HG02588 (cell line): ENCODE results near the gene EED.

ENCODE experiments used
- ATAC-seq: cut with Tn5 transposase; IDR thresholded peaks from one replicate; pipeline ENCODE4 v1.9.1; 2021; ENCODE audit warnings: mild to moderate bottlenecking, moderate library complexity; ENCODE audit not compliant: unreplicated experiment

Gene EED

DNA sequence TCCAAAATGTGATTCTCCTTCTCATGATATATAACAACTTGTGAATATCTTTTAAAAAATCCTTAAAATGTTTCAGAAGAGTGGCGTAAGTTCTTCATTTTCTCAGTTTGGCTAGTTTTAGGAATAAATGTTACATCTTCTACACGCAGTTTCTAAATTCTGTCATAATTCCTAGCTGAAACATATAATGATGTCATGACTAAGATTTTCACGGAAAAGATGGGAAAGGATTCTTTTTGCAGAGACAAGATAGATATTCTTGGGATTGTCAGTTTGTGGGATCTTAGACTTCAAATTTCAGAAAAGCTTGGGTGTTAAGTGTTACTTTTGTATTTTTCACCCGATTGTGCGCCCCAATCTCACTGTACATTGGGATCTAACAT is 1.7 kb downstream of the EED start:
- ATAC-seq = no peak

GRCh38 chr11:86247608-86248007 is 3.1 kb downstream of the EED start:
- ATAC-seq = no peak

- no peak for ATAC-seq
Observed at GRCh38 chr11:86248609-86249008, 4.1 kb downstream of the EED start.

DNA sequence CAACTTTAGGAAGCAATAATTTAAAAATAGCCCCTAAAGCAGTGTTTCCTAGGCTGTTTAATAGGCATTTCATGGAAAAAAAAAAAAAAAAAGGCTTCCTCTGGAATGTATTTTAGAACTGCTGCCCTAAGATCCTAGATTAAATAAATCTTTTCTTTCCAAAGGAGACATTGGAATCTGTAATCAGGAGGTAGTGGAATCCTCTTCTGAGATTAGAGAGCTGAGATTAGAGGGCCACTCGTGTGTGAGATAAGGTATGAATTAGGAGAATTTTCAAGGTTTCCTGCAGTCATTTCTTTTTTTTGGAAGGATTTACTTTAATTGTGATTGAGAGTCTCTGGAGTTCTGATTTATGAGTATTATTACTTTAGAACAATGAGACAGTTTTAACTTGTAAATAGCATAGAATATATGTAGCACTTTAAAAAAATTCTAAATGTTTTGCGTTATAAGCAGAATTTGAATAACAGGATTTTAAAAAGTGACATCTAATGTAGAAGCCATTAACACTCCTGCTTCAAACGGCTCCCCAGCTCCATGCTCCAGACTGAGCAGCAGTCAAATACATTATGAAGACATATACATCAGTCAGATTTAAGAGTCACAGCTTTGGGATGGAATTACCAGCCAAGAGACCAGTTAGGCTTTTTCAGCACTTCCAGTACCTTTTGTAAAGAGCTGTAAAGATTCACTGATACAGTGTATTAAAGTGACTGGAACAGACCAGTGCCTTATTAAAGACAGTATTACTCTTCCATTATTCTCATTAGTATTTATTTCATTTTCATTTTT is 5.0 kb downstream of the EED start:
- no peak for ATAC-seq

DNA sequence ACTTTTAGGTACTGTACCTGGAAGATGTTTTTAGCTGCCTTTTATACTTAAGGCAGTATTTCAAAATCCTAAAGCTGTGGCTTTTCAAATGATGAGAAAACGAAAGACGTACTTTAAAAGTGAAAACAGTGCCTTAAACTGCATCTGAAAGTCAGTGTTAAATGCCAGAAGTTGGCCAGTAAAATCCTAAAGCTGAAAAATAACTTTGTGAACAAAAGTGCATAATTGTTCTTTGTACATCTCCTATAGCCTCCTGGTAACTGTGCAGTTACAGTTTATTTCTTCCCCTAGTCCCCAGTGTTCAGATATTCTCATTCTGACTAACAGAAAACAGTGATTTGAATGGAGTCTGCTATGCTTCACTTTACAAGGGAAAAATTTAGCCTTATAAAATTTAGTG is 6.8 kb downstream of the EED start:
- ATAC-seq = no peak

DNA sequence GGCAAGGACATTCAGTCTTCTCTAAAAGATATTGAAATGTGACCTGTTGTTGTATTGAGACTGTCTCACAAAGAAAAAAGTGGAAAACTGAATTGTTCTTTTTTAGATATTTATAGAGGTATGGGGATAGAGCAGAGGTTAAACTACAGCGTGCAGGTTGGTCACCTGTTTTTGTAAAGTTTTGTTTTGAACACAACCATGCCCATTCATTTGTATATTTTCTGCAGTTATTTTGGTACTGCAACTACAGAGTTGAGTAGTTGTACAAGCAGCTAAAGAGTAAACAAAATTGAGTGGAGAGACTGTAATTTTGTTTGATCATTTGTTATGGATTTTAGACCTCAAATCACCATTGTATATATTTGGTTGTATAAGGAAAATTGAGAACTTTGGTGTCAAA is 11.3 kb downstream of the EED start:
- ATAC-seq = peak; percentile 88

DNA sequence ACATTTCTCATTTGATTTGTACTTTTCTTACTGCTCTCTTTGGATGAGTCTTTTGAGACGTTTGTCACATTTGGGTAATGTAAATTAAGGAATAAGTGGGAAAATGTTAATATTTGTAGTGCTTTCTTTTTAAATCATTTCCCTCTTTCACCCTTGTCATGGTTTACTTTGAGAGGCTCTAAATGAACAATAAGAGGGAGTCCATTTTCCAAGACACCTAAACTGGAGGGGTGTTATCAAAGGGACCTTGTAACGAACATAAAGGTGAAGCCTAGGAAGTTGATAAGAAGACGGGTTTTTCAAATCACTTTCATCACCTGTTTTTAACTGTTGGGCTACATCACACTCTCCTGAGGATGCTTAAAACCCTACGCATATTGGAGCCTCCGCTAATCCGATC is 12.1 kb downstream of the EED start:
- ATAC-seq = no peak

- no peak for ATAC-seq
Observed at GRCh38 chr11:86257446-86257845, 12.9 kb downstream of the EED start.

GRCh38 chr11:86259730-86260129 is 15.2 kb downstream of the EED start:
- no peak for ATAC-seq

DNA sequence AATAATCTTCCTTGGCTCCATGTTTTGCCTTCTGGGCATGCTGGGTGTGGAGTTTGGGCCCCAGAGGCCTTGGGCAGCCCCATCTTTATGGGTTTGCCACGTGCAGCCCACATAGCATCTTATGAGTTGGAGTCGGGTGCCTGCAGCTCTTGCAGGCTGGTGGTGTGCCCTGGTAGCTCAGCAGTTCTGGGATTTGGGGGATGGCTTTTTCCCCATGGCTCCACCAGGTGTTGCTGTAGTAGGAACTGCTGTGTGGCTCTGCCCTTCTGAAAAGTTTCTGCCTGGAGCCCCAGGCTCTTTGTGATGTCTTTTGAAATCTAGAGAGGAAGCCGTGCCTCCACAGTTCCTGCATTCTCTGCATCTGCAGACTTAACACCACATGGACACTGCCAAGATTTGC is 16.8 kb downstream of the EED start:
- no peak for ATAC-seq

DNA sequence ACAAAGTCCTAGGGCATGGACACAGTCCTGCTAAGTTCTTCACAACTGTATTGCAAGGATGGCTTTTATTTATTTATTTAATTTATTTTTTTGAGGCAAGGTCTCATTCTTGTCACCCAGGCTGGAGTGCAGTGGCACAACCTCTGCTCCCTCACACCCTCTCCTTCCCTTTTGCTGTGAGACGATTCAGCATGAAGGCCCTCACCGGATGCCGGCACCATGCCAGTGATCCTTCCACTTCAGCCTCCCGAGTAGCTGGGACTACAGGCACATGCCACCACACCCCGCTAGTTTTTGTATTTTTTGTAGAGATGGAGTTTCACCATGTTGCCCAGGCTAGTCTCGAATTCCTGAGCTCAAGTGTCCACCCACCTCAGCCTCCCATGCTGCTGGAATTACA is 17.8 kb downstream of the EED start:
- ATAC-seq = no peak

- no peak for ATAC-seq
Observed at GRCh38 chr11:86264649-86265048, 20.1 kb downstream of the EED start.

DNA sequence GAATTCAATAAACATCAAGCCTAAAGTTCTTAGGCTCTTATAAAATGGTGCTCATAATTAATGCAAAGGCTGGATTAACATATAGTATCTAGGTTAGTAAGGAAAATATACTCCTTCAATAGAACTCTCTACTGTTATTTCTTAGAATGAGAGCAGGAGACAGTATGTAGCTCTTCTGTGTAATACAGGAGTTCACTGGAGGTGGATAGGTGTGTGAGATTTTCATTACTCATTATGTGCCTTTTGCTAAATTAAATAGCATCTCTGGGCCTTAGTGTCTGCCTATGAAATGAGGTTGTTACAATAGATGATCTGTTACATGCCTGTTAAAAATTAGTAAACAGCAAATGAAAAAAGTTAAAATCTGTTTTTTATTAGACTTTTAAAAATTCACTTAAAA is 20.6 kb downstream of the EED start:
- ATAC-seq = no peak

GRCh38 chr11:86269645-86270044 is 25.1 kb downstream of the EED start:
- no peak for ATAC-seq

DNA sequence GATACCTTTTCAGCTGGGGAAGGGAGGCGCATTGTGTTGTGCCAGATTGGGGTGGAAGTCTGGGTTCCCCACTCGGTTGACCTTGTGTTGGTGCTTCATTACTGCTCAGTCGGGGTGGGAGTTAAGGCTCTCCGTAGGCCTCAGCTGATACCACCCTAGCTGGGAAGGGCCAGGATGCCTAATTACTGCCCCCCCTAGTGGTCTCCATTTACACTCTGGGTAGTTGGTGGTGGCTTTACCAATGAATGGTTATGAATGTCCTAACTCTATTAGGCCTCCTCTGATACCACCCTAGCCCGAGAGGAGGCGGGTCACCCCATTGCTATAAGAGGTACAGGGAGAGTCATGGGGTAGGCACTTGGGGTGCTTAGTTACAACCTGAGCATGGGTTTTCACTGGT is 29.9 kb downstream of the EED start:
- no peak for ATAC-seq

DNA sequence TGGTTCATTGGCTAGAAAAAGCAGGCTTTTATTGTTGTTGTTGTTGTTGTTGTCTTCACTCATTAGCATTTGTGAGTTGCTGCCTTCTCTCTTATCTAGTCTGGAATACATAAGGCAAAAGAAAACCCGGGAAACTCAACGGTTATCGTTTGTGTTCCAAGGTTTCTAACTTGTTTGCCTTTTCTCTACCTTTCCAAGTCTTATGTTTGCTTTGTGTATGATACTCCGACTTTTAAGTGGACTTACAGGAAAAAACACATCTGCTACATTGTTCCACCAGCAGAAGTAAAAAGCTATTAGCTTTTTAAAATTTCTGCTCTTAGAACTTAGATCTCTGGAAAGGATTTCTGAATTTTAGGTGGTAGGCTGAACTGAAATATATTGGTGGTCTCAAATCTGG is 30.4 kb downstream of the EED start:
- no peak for ATAC-seq

DNA sequence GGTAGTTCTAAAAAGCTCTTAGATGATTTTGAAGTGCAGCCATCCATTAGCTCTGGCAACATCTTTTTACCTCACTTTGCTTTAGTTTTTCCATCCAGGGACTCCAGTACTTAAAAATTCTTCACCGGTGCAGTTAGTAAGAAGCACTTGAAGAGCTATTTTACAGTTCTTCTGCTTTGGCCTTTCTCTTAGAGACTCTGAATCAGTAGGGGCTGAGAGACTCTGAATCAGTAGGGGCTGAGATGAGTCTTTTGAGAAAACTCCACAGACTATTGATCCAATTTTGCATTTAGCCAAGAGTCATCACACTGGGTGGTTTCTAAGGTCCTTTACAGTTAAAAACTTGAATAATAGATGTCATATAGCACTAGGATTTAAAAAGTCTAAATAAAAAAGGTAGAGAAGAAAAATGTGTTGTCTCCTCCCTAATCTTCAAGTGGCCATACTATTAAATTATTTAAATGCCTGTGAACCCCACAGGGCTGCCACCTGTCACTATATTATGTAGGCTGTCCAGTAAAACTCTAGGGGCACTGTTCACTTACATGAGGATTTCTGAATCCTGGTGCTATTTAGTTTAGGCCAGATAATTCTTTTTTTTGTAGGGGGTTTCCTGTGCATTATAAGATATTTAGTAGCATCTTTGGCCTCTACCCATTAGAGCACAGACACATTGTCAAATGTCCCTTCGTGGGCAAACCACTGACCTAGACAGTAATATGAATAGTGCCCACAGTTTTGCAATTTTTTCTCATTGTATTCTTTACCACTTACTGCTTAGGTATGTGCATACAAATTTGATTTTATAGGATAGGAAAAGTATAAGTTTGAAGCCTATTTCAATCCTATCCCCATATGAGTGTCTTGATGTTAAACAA is 31.2 kb downstream of the EED start:
- ATAC-seq = no peak

- ATAC-seq = no peak
Observed at GRCh38 chr11:86277741-86278140, 33.2 kb downstream of the EED start.

GRCh38 chr11:86278226-86278625 is 33.7 kb downstream of the EED start:
- ATAC-seq = no peak

DNA sequence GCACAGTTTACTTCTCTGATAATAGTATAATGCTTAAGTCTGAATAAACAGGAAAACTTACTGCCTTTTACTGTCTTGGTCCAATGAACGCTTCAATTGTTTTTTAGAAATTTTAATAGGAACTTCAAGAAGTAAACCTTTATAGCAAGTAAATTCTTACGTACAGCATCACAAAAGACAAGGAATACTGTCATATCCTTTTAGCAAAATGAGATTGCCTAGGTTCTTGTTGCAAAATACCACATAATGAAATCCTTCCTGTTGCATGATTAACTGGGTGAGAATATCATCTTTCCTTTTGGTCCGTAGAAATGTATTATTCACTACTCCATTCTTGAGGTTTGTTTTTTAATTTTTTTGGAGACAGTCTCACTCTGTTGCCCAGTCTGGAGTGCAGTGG is 35.2 kb downstream of the EED start:
- ATAC-seq = no peak

- peak; percentile 6 for ATAC-seq
Observed at GRCh38 chr11:86287468-86287796, 42.9 kb downstream of the EED start.

- no peak for ATAC-seq
Observed at GRCh38 chr11:86288776-86289507, 44.4 kb downstream of the EED start.
